HG03139 (cell line): ENCODE results near the gene INPPL1.

Source experiments
- ATAC-seq: cut with Tn5 transposase; IDR thresholded peaks from one replicate; pipeline ENCODE4 v1.9.1; 2021; ENCODE audit not compliant: unreplicated experiment

INPPL1 gene

GRCh38 chr11:72280037-72280436 is 55.5 kb downstream of the INPPL1 start:
- no peak for ATAC-seq

- no peak for ATAC-seq
Observed at GRCh38 chr11:72280726-72281315, 56.3 kb downstream of the INPPL1 start.

- ATAC-seq = no peak
Observed at GRCh38 chr11:72283947-72284346, 59.4 kb downstream of the INPPL1 start.

- no peak for ATAC-seq
Observed at GRCh38 chr11:72287293-72287692, 62.7 kb downstream of the INPPL1 start.
